HEK293T (cell line): ENCODE measurements around the gene STAT4.
A peak's percentile ranks its signal among the peaks of the same experiment; 100 is the strongest.

Source experiments
- CTCF ChIA-PET: fragments of 350-600 bp; formaldehyde crosslinking; extraction: SDS; loops from one replicate; lab custom pipeline; 2021; ENCODE audit warnings: antibody characterized with exemption, inconsistent platforms; lab: Yijun Ruan, JAX
- POLR2A ChIA-PET: fragments of 350-600 bp; formaldehyde crosslinking; extraction: SDS; loops from one replicate; lab custom pipeline; 2020; ENCODE audit warnings: antibody characterized with exemption, inconsistent platforms; lab: Yijun Ruan, JAX
- DNase-seq: peaks from one replicate; pipeline ENCODE4 v3.0.0; 2012; ENCODE audit warnings: mixed read lengths; ENCODE audit errors: extremely low spot score
- ARNT ChIP-seq: fragments of 450-650 bp; IDR thresholded peaks from 2 replicates; pipeline ENCODE4 v1.6.1; 2017; ENCODE audit warnings: mild to moderate bottlenecking
- BHLHE40 ChIP-seq: fragments of 450-650 bp; IDR thresholded peaks from 2 replicates; pipeline ENCODE4 v1.6.1; 2016; ENCODE audit warnings: mild to moderate bottlenecking, moderate library complexity, borderline replicate concordance
- CTBP1 ChIP-seq: fragments of 450-650 bp; IDR thresholded peaks from 2 replicates; pipeline ENCODE4 v1.6.1; 2016; ENCODE audit warnings: borderline replicate concordance
- ELF4 ChIP-seq: fragments of 450-650 bp; IDR thresholded peaks from 2 replicates; pipeline ENCODE4 v1.6.1; 2017; ENCODE audit warnings: antibody characterized with exemption
- FOXA1 ChIP-seq: fragments of 450-650 bp; IDR thresholded peaks from 2 replicates; pipeline ENCODE4 v1.6.1; 2016; ENCODE audit warnings: mild to moderate bottlenecking
- FOXK2 ChIP-seq: fragments of 450-650 bp; IDR thresholded peaks from 2 replicates; pipeline ENCODE4 v1.6.1; 2016; ENCODE audit warnings: mild to moderate bottlenecking
- FOXM1 ChIP-seq: fragments of 450-650 bp; IDR thresholded peaks from 2 replicates; pipeline ENCODE4 v1.6.1; 2017; ENCODE audit warnings: mild to moderate bottlenecking, borderline replicate concordance
- HDGF ChIP-seq: fragments of 450-650 bp; IDR thresholded peaks from 2 replicates; pipeline ENCODE4 v1.6.1; 2017; ENCODE audit warnings: antibody characterized with exemption, borderline replicate concordance
- L3MBTL2 ChIP-seq: fragments of 450-650 bp; conservative IDR thresholded peaks from 2 replicates; pipeline ENCODE4 v1.6.1; 2016; ENCODE audit warnings: mild to moderate bottlenecking
- LEF1 ChIP-seq: fragments of 450-650 bp; IDR thresholded peaks from 2 replicates; pipeline ENCODE4 v1.6.1; 2017; ENCODE audit warnings: mild to moderate bottlenecking, borderline replicate concordance
- NFRKB ChIP-seq: fragments of 450-650 bp; IDR thresholded peaks from 2 replicates; pipeline ENCODE4 v1.6.1; 2016; ENCODE audit warnings: mild to moderate bottlenecking, moderate library complexity
- PKNOX1 ChIP-seq: fragments of 450-650 bp; IDR thresholded peaks from 2 replicates; pipeline ENCODE4 v1.6.1; 2016
- SP1 ChIP-seq: fragments of 450-650 bp; IDR thresholded peaks from 2 replicates; pipeline ENCODE4 v1.6.1; 2017
- SUZ12 ChIP-seq: fragments of 450-650 bp; IDR thresholded peaks from 2 replicates; pipeline ENCODE4 v1.6.1; 2016; ENCODE audit warnings: mild to moderate bottlenecking
- TARDBP ChIP-seq: fragments of 450-650 bp; IDR thresholded peaks from 2 replicates; pipeline ENCODE4 v1.6.1; 2016
- ZNF384 ChIP-seq: fragments of 450-650 bp; IDR thresholded peaks from 2 replicates; pipeline ENCODE4 v1.6.1; 2016

STAT4 gene

GRCh38 chr2:191158193-191158592, 7.4 kb upstream of the STAT4 start:
- DNase-seq = no peak
- ChIA-PET POLR2A (no interaction called here), CTCF (interaction anchor here (0.7 to 2.1 kb wide), 3 partner anchors 60 to 354 kb away, joined by 4 to 12 read pairs (median 5); no protein-coding TSS in a partner anchor)
- TF ChIP-seq L3MBTL2 (no peak), PKNOX1 (no peak), HDGF (no peak), SUZ12 (no peak), LEF1 (no peak), ELF4 (no peak), FOXA1 (no peak), NFRKB (no peak), FOXM1 (no peak), ARNT (no peak), TARDBP (no peak), CTBP1 (no peak), BHLHE40 (no peak), FOXK2 (no peak), SP1 (no peak), ZNF384 (no peak)

GRCh38 chr2:191155608-191156071, 4.8 kb upstream of the STAT4 start:
- DNase-seq = peak; percentile 42
- no peak for TF ChIP-seq L3MBTL2
- TF ChIP-seq FOXA1 = no peak
- TF ChIP-seq FOXK2 = no peak
- TF ChIP-seq BHLHE40 = no peak
- no peak for TF ChIP-seq FOXM1
- TF ChIP-seq SP1 = no peak
- TF ChIP-seq LEF1 = no peak
- no peak for TF ChIP-seq TARDBP
- no peak for TF ChIP-seq ZNF384
- TF ChIP-seq HDGF = no peak
- TF ChIP-seq CTBP1 = no peak
- TF ChIP-seq SUZ12 = no peak
- TF ChIP-seq ARNT = no peak
- CTCF ChIA-PET = interaction anchor here (0.6 to 2.6 kb wide), 6 partner anchors 10 to 440 kb away, joined by 3 to 80 read pairs (median 4); no protein-coding TSS in a partner anchor
- POLR2A ChIA-PET = no interaction called here

- CTCF ChIA-PET = no interaction called here
- POLR2A ChIA-PET = no interaction called here
- TF ChIP-seq HDGF = no peak
- TF ChIP-seq SUZ12 = no peak
- no peak for DNase-seq
Measured at GRCh38 chr2:191153716-191154115, 2.9 kb upstream of the STAT4 start.

GRCh38 chr2:191152482-191153240, 1.9 kb upstream of the STAT4 start:
- POLR2A ChIA-PET = no interaction called here
- TF ChIP-seq NFRKB (no peak), LEF1 (no peak), HDGF (no peak), SP1 (no peak), FOXA1 (no peak), FOXK2 (no peak), L3MBTL2 (no peak), BHLHE40 (no peak), CTBP1 (no peak), ARNT (no peak)
- DNase-seq = no peak
- CTCF ChIA-PET = no interaction called here

GRCh38 chr2:191151331-191151730, 537 bp upstream of the STAT4 start:
- ChIA-PET CTCF (interaction anchor here (2.2 kb wide), 1 partner anchor 99 kb away, joined by 7 read pairs; no protein-coding TSS in a partner anchor), POLR2A (no interaction called here)
- no peak for DNase-seq
- TF ChIP-seq FOXA1 (no peak), FOXM1 (no peak), TARDBP (no peak), SUZ12 (no peak), BHLHE40 (no peak), HDGF (no peak), ARNT (no peak), L3MBTL2 (no peak), PKNOX1 (no peak), LEF1 (no peak), NFRKB (no peak), FOXK2 (no peak), CTBP1 (no peak), ELF4 (no peak), ZNF384 (no peak), SP1 (no peak)

- POLR2A ChIA-PET = no interaction called here
- CTCF ChIA-PET = interaction anchor here (2.2 kb wide), 1 partner anchor 98 kb away, joined by 7 read pairs; no protein-coding TSS in a partner anchor
- DNase-seq = no peak
- TF ChIP-seq PKNOX1 (0 out of 2 replicates have a peak, but pooled peaks have one; percentile 21), BHLHE40 (no peak)
Measured at GRCh38 chr2:191150230-191150599, 579 bp downstream of the STAT4 start.
